H1 (cell line): Measurements from ENCODE around the gene REPS2. TPM values are rescaled to one million over a fixed set of nuclear protein-coding genes. Genes with fewer than 3 reads are reported as not detected.
"Not testable (repeated sequence)": the region's sequence is repeated elsewhere in the genome, so short reads cannot be mapped to it uniquely, and the experiment has no call there.

ENCODE experiments used
- CTCF ChIA-PET: fragments of 300-600 bp; sonication (Branson Sonifier 250); formaldehyde crosslinking; loops from one replicate; lab custom pipeline; 2021; ENCODE audit not compliant: partially characterized antibody; lab: Charles Lee
- POLR2A ChIA-PET: fragments of 300-600 bp; sonication (Branson Sonifier 250); formaldehyde crosslinking; loops from one replicate; lab custom pipeline; 2021; ENCODE audit warnings: inconsistent platforms; ENCODE audit not compliant: partially characterized antibody; lab: Charles Lee
- DNase-seq, 2 experiments: peaks; one replicate each; pipeline versions ENCODE4 v3.0.0 to v3.0.0-alpha.2; 2010 to 2022; ENCODE audit warnings: low spot score in 2 of 2, low read depth in 1 of 2, mixed read lengths in 1 of 2
- FAIRE-seq: peaks from 2 replicates; lab custom pipeline; 2011; peaks lifted over from hg19 to GRCh38; lab: Jason Lieb, UNC
- H2AFZ ChIP-seq: 2 replicates; pipeline ENCODE4 v1.8.1; 2012; ENCODE audit warnings: low read length, inconsistent platforms
- H2AK5ac ChIP-seq: 2 replicates; pipeline ENCODE4 v1.6.1; 2013; ENCODE audit warnings: low read depth, low read length
- H2BK120ac ChIP-seq: replicated peaks from 2 replicates; pipeline ENCODE3; 2013; ENCODE audit warnings: low read depth, low read length, inconsistent platforms
- H2BK12ac ChIP-seq: 2 replicates; pipeline ENCODE4 v1.6.1; 2013; ENCODE audit warnings: low read depth, low read length
- H2BK15ac ChIP-seq: 2 replicates; pipeline ENCODE4 v1.6.1; 2013; ENCODE audit warnings: low read length
- H2BK20ac ChIP-seq: 2 replicates; pipeline ENCODE4 v1.6.1; 2013; ENCODE audit warnings: low read length
- H2BK5ac ChIP-seq: 2 replicates; pipeline ENCODE4 v1.6.1; 2013; ENCODE audit warnings: low read depth, low read length
- H3K14ac ChIP-seq: 2 replicates; pipeline ENCODE4 v1.6.1; 2013; ENCODE audit warnings: inconsistent platforms; ENCODE audit not compliant: insufficient read length
- H3K18ac ChIP-seq: 2 replicates; pipeline ENCODE4 v1.6.1; 2013; ENCODE audit warnings: low read length; ENCODE audit errors: extremely low read depth
- H3K23ac ChIP-seq: 2 replicates; pipeline ENCODE4 v1.6.1; 2013; ENCODE audit warnings: inconsistent platforms; ENCODE audit not compliant: insufficient read length
- H3K23me2 ChIP-seq: 2 replicates; pipeline ENCODE4 v1.6.1; 2013; ENCODE audit warnings: low read depth, low read length
- H3K27ac ChIP-seq: 2 replicates; pipeline ENCODE4 v1.6.1; 2011; ENCODE audit warnings: low read depth, low read length, inconsistent platforms
- H3K27me3 ChIP-seq, 4 experiments: replicated peaks in 1 of 4; 1 replicate in 1 of 4; 2 replicates in 3 of 4; pipeline versions ENCODE4 v1.6.1 to v1.8.1; 2011 to 2013; ENCODE audit warnings: low read length in 3 of 4, mild to moderate bottlenecking in 3 of 4, inconsistent platforms in 2 of 4, mixed read lengths in 2 of 4, moderate library complexity in 1 of 4; ENCODE audit not compliant: control insufficient read depth in 3 of 4, insufficient read depth in 3 of 4; ENCODE audit errors: extremely low read depth in 1 of 4
- H3K36me3 ChIP-seq, 4 experiments: 2 replicates each; pipeline versions ENCODE4 v1.6.1 to v1.8.1; 2011 to 2013; ENCODE audit warnings: mild to moderate bottlenecking in 4 of 4, low read length in 3 of 4, moderate library complexity in 2 of 4, control low read depth in 1 of 4, inconsistent platforms in 1 of 4; ENCODE audit not compliant: insufficient read depth in 4 of 4, control insufficient read depth in 2 of 4
- H3K4ac ChIP-seq: replicated peaks from 2 replicates; pipeline ENCODE3; 2013; ENCODE audit warnings: low read length, low read depth, mixed read lengths, inconsistent platforms; ENCODE audit not compliant: insufficient read length
- H3K4me1 ChIP-seq, 4 experiments: replicated peaks in 1 of 4; 1 replicate in 1 of 4; 2 replicates in 3 of 4; pipeline versions ENCODE4 v1.6.1 to v1.8.1; 2011 to 2013; ENCODE audit warnings: low read length in 3 of 4, inconsistent platforms in 2 of 4, mixed read lengths in 1 of 4; ENCODE audit not compliant: insufficient read depth in 4 of 4, control insufficient read depth in 3 of 4
- H3K4me2 ChIP-seq, 2 experiments: 2 replicates each; pipeline versions ENCODE4 v1.6.1 to v1.8.1; 2011 to 2013; ENCODE audit warnings: low read depth in 2 of 2, low read length in 2 of 2, control low read depth in 1 of 2, inconsistent platforms in 1 of 2, mild to moderate bottlenecking in 1 of 2; ENCODE audit not compliant: insufficient read depth in 1 of 2
- H3K4me3 ChIP-seq, 4 experiments: fragments of 200-600, 300-600 bp in 1 of 4; sonication (generic), shearing (Covaris generic), sonication (Bioruptor Twin) in 1 of 4; 2 replicates each; pipeline versions ENCODE4 v1.5.1 to v1.8.1; 2011 to 2016; ENCODE audit warnings: low read length in 4 of 4, low read depth in 3 of 4, control low read depth in 2 of 4, inconsistent platforms in 2 of 4, mild to moderate bottlenecking in 2 of 4, mixed read lengths in 1 of 4, moderate library complexity in 1 of 4; ENCODE audit not compliant: insufficient read depth in 2 of 4; ENCODE audit errors: extremely low read depth in 1 of 4
- H3K56ac ChIP-seq: replicated peaks from 2 replicates; pipeline ENCODE3; 2013; ENCODE audit warnings: low read depth, mild to moderate bottlenecking, mixed read lengths, low read length, inconsistent platforms; ENCODE audit not compliant: insufficient read length
- H3K79me1 ChIP-seq: 2 replicates; pipeline ENCODE4 v1.6.1; 2013; ENCODE audit warnings: low read depth, low read length, control low read depth
- H3K79me2 ChIP-seq, 2 experiments: 2 replicates each; pipeline versions ENCODE4 v1.6.1 to v1.8.1; 2012 to 2013; ENCODE audit warnings: low read length in 2 of 2, mild to moderate bottlenecking in 2 of 2, inconsistent platforms in 1 of 2; ENCODE audit not compliant: insufficient read depth in 2 of 2, control insufficient read depth in 1 of 2
- H3K9ac ChIP-seq, 4 experiments: replicated peaks in 1 of 4; 1 replicate in 1 of 4; 2 replicates in 3 of 4; pipeline versions ENCODE4 v1.6.1 to v1.8.1; 2011 to 2013; ENCODE audit warnings: low read depth in 3 of 4, low read length in 3 of 4, control low read depth in 2 of 4, mild to moderate bottlenecking in 2 of 4, moderate library complexity in 2 of 4, inconsistent platforms in 1 of 4; ENCODE audit errors: extremely low read depth in 1 of 4
- H3K9me3 ChIP-seq, 2 experiments: 2 replicates each; pipeline versions ENCODE4 v1.6.1 to v1.8.1; 2012 to 2013; ENCODE audit warnings: mild to moderate bottlenecking in 2 of 2, moderate library complexity in 2 of 2, control low read depth in 1 of 2, inconsistent platforms in 1 of 2, low read depth in 1 of 2, low read length in 1 of 2, mixed read lengths in 1 of 2; ENCODE audit not compliant: insufficient read depth in 2 of 2
- H4K20me1 ChIP-seq, 2 experiments: replicated peaks in 1 of 2; 2 replicates each; pipeline versions ENCODE3 to v1.8.1; 2011 to 2013; ENCODE audit warnings: inconsistent platforms in 2 of 2, low read length in 2 of 2, mild to moderate bottlenecking in 1 of 2; ENCODE audit not compliant: insufficient read depth in 2 of 2, control insufficient read depth in 1 of 2
- H4K5ac ChIP-seq: 2 replicates; pipeline ENCODE4 v1.6.1; 2013; ENCODE audit warnings: low read length, low read depth, mixed read lengths, inconsistent platforms; ENCODE audit not compliant: insufficient read length
- H4K8ac ChIP-seq: 2 replicates; pipeline ENCODE4 v1.8.0; 2013; ENCODE audit warnings: mild to moderate bottlenecking, moderate library complexity, low read length, inconsistent platforms; ENCODE audit not compliant: insufficient read depth; ENCODE audit errors: extremely low read depth
- H4K91ac ChIP-seq: replicated peaks from 2 replicates; pipeline ENCODE3; 2013; ENCODE audit warnings: low read length, mixed read lengths, inconsistent platforms; ENCODE audit not compliant: insufficient read length
- BCL11A ChIP-seq, 2 experiments: IDR thresholded peaks; one replicate each; pipeline ENCODE4 v1.6.1; 2011; ENCODE audit warnings: low read depth in 2 of 2, low read length in 2 of 2, mild to moderate bottlenecking in 2 of 2
- WGBS, 2 experiments: shearing (Covaris generic) in 1 of 2; methylation state at CpG; one replicate each; pipeline versions ENCODE4 v1.1.6 to v1.1.7; 2013 to 2015; ENCODE audit warnings: low lambda C conversion rate in 2 of 2, mixed read lengths in 2 of 2, inconsistent platforms in 1 of 2, low coverage in 1 of 2, missing lambda C conversion rate in 1 of 2; ENCODE audit not compliant: insufficient replicate concordance in 2 of 2, insufficient coverage in 1 of 2, insufficient read length in 1 of 2; ENCODE audit errors: extremely low coverage in 1 of 2, missing lambda C conversion rate in 1 of 2; 5-methylcytosine and 5-hydroxymethylcytosine counted together
- polyA plus RNA-seq, 7 experiments: library from polyadenylated mRNA; depleted of rRNA in 3 of 7; stranded (reverse) in 5 of 7; unstranded in 2 of 7; fragments of >200 nt in 5 of 7; fragments of 200-250 nt in 2 of 7; gene quantifications; 1 replicate in 5 of 7; 2 replicates in 1 of 7; 4 replicates in 1 of 7; pipeline versions ENCODE4 v1.2.1 to v1.2.3, GENCODE V29; 2011 to 2013; ENCODE audit warnings: missing spikeins in 2 of 7, mixed read lengths in 2 of 7
- total RNA-seq: library from RNA; stranded (reverse); fragmentation: NEBNext Ultra II Directional; extraction: Animal tissue kit (Norgen Biotek cat#: 25700); gene quantifications from 2 replicates; pipeline ENCODE4 v1.2.1, GENCODE V29; 2021

Gene REPS2
- total and polyA plus RNA-seq, 2 of the 8 experiments (the other 6 are each of a cell fraction or from before 2014, with no cell fraction given), result 0.79 to 4.3 TPM

- whole genome bisulfite sequencing, 2 experiments, result 100% methylated on average over 2 of the region's 2 CpGs; no CpG with 5 or more reads in 1 of the 2 experiments
- ChIA-PET CTCF (no interaction called here), POLR2A (no interaction called here)
- Histone ChIP-seq H3K79me2 (no peaks in the 10 kb centered on the region), H3K14ac (no peak overlapping the region), H3K27ac (no peak overlapping the region), H3K4me3 (no peak overlapping the region), H3K27me3 (no peaks in the 10 kb centered on the region), H2AK5ac (no peak overlapping the region), H4K5ac (no peak overlapping the region), H2BK15ac (no peak overlapping the region), H3K56ac (no peak overlapping the region), H2BK120ac (no peak overlapping the region), H3K9ac (no peak overlapping the region), H3K4me1 (no peaks in the 10 kb centered on the region), H2BK20ac (no peak overlapping the region), H3K79me1 (no peaks in the 10 kb centered on the region), H4K8ac (no peak overlapping the region), H4K20me1 (no peaks in the 10 kb centered on the region), H3K36me3 (no peaks in the 10 kb centered on the region), H2BK12ac (no peak overlapping the region), H4K91ac (no peak overlapping the region), H3K23me2 (no peaks in the 10 kb centered on the region), H2AFZ (no peak overlapping the region), H3K18ac (no peak overlapping the region), H3K23ac (no peak overlapping the region), H3K4me2 (no peak overlapping the region), H3K9me3 (peaks cover 0 to 2% of the 10 kb centered on the region in 2 experiments; a peak in 1 of 4 replicates), H3K4ac (no peak overlapping the region), H2BK5ac (no peak overlapping the region)
- FAIRE-seq (no peak), DNase-seq (no peak)
- no peak for TF ChIP-seq BCL11A (IDR thresholded peaks at IDR 0.05; ENCODE audit: low read depth in 2 of 2, low read length in 2 of 2)
These were observed 20.4 kb downstream of the REPS2 start for GRCh38 chrX:16966752-16967448.

DNA sequence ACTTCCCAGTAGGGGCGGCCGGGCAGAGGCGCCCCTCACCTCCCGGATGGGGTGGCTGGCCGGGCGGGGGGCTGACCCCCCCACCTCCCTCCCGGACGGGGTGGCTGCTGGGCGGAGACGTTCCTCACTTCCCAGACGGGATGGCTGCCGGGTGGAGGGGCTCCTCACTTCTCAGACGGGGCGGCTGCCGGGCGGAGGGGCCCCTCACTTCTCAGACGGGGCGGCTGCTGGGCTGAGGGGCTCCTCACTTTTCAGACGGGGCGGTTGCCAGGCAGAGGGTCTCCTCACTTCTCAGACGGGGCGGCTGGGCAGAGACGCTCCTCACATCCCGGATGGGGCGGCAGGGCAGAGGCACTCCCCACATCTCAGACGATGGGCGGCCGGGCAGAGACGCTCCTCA lies 22.3 kb downstream of the REPS2 start:
- H4K5ac ChIP-seq, H3K27me3 ChIP-seq, H4K8ac ChIP-seq, H3K9ac ChIP-seq, H3K4ac ChIP-seq, H3K79me1 ChIP-seq, H3K18ac ChIP-seq, H2BK120ac ChIP-seq, H3K79me2 ChIP-seq, H2BK20ac ChIP-seq, H3K4me2 ChIP-seq, H2BK15ac ChIP-seq, H3K36me3 ChIP-seq, H4K91ac ChIP-seq, H2AK5ac ChIP-seq, FAIRE-seq, H3K14ac ChIP-seq, H2AFZ ChIP-seq, H2BK5ac ChIP-seq, H3K4me1 ChIP-seq, H3K27ac ChIP-seq, H2BK12ac ChIP-seq, H4K20me1 ChIP-seq, H3K23ac ChIP-seq, CTCF ChIA-PET, DNase-seq, H3K56ac ChIP-seq, H3K23me2 ChIP-seq, POLR2A ChIA-PET, H3K4me3 ChIP-seq, H3K9me3 ChIP-seq: not testable (repeated sequence)
- WGBS, 2 experiments, result no CpG with 5 or more reads among the region's 29 CpGs
